Measurements from ENCODE around the gene TMEM139. TPM values are rescaled to one million over a fixed set of nuclear protein-coding genes. Genes with fewer than 3 reads are reported as not detected.

The TMEM139 gene
- total RNA-seq, 1 experiment from 2014 or later: 1.5 TPM

- TF ChIP-seq AR (CRISPR knock-in tag; IDR thresholded peaks at IDR 0.05) (no peak), ZNF423 (CRISPR knock-in tag; IDR thresholded peaks at IDR 0.05) (no peak), ZNF219 (CRISPR knock-in tag; IDR thresholded peaks at IDR 0.05; ENCODE audit: borderline replicate concordance) (no peak), NR3C1 (CRISPR knock-in tag; conservative IDR thresholded peaks at IDR 0.05; ENCODE audit: low read depth) (no peak), USF1 (CRISPR knock-in tag; IDR thresholded peaks at IDR 0.05) (no peak), ELF4 (CRISPR knock-in tag; IDR thresholded peaks at IDR 0.05; ENCODE audit: low read depth) (no peak), TEAD4 (CRISPR knock-in tag; IDR thresholded peaks at IDR 0.05) (no peak), ZNF671 (CRISPR knock-in tag; IDR thresholded peaks at IDR 0.05) (no peak), ZNF138 (CRISPR knock-in tag; conservative IDR thresholded peaks at IDR 0.05) (no peak), ZNF396 (CRISPR knock-in tag; IDR thresholded peaks at IDR 0.05; ENCODE audit: borderline replicate concordance) (no peak)
Observed at GRCh38 chr7:143303733-143304132, 19.0 kb downstream of the TMEM139 start (continued).

GRCh38 chr7:143304938-143305337 is 20.2 kb downstream of the TMEM139 start:
- peaks cover 79% of the 10 kb centered on the region for H3K36me3 Mint-ChIP-seq

More at GRCh38 chr7:143304938-143305337, 20.2 kb downstream of the TMEM139 start:
- Mint-ChIP-seq H3K27me3 (ENCODE audit: low read depth) (no peaks in the 10 kb centered on the region), H3K4me1 (no peaks in the 10 kb centered on the region), H3K4me3 (no peak overlapping the region), H3K27ac (no peak overlapping the region), H3K9me3 (no peaks in the 10 kb centered on the region)
- ChIA-PET POLR2A (no interaction called here), CTCF (interaction anchor here (0.8 to 2.7 kb wide), 4 partner anchors 9 to 90 kb away, joined by 3 to 20 read pairs (median 4); no protein-coding TSS in a partner anchor)
- ATAC-seq (no peak), DNase-seq (ENCODE audit: low spot score) (no peak)
- no peak for TF ChIP-seq ZNF512 (CRISPR knock-in tag; IDR thresholded peaks at IDR 0.05; ENCODE audit: borderline replicate concordance)
- TF ChIP-seq FOXJ3 (CRISPR knock-in tag; IDR thresholded peaks at IDR 0.05; ENCODE audit: borderline replicate concordance): no peak
- no peak for TF ChIP-seq STAT6 (CRISPR knock-in tag; conservative IDR thresholded peaks at IDR 0.05; ENCODE audit: low read depth)
- no peak for TF ChIP-seq FOXK1 (CRISPR knock-in tag; IDR thresholded peaks at IDR 0.05)
- TF ChIP-seq SMAD4 (CRISPR knock-in tag; IDR thresholded peaks at IDR 0.05): no peak
- TF ChIP-seq RELA (CRISPR knock-in tag; IDR thresholded peaks at IDR 0.05; ENCODE audit: borderline replicate concordance): no peak
- TF ChIP-seq ZBTB43 (CRISPR knock-in tag; IDR thresholded peaks at IDR 0.05): no peak
- no peak for TF ChIP-seq USF1 (CRISPR knock-in tag; IDR thresholded peaks at IDR 0.05)
- TF ChIP-seq ZNF121 (CRISPR knock-in tag; IDR thresholded peaks at IDR 0.05): no peak
- TF ChIP-seq ZNF219 (CRISPR knock-in tag; IDR thresholded peaks at IDR 0.05; ENCODE audit: borderline replicate concordance): no peak
- no peak for TF ChIP-seq E2F1 (CRISPR knock-in tag; IDR thresholded peaks at IDR 0.05)
- no peak for TF ChIP-seq NFYB (CRISPR knock-in tag; conservative IDR thresholded peaks at IDR 0.05; ENCODE audit: low read depth)
- no peak for TF ChIP-seq PREB (CRISPR knock-in tag; IDR thresholded peaks at IDR 0.05; ENCODE audit: borderline replicate concordance)
